ENCODE results near the gene STON2.
A peak's percentile ranks its signal among the peaks of the same experiment; 100 is the strongest.

STON2 gene

GRCh38 chr14:81331229-81332021, 68.7 kb downstream of the STON2 start:
- peak; percentile 82 for DNase-seq

GRCh38 chr14:81330619-81331122, 69.5 kb downstream of the STON2 start:
- no peak for DNase-seq

- DNase-seq: no peak
Measured at GRCh38 chr14:81329640-81330381, 70.3 kb downstream of the STON2 start.

GRCh38 chr14:81326451-81326850, 73.7 kb downstream of the STON2 start:
- no peak for DNase-seq

- peak; percentile 74 for DNase-seq
Measured at GRCh38 chr14:81324011-81324410, 76.1 kb downstream of the STON2 start.

- no peak for DNase-seq
Measured at GRCh38 chr14:81323093-81323492, 77.0 kb downstream of the STON2 start.

GRCh38 chr14:81319946-81320345, 80.2 kb downstream of the STON2 start:
- no peak for DNase-seq

GRCh38 chr14:81319314-81319713, 80.8 kb downstream of the STON2 start:
- DNase-seq: no peak

- peak; percentile 76 for DNase-seq
Measured at GRCh38 chr14:81315341-81315740, 84.8 kb downstream of the STON2 start.

GRCh38 chr14:81314443-81315175, 85.5 kb downstream of the STON2 start:
- DNase-seq: peak; percentile 56

- no peak for DNase-seq
Measured at GRCh38 chr14:81313775-81314429, 86.2 kb downstream of the STON2 start.

GRCh38 chr14:81313200-81313599, 86.9 kb downstream of the STON2 start:
- DNase-seq: no peak

- no peak for DNase-seq
Measured at GRCh38 chr14:81312289-81312876, 87.7 kb downstream of the STON2 start.

GRCh38 chr14:81311778-81312177, 88.3 kb downstream of the STON2 start:
- peak; percentile 46 for DNase-seq

GRCh38 chr14:81311141-81311540, 89.0 kb downstream of the STON2 start:
- DNase-seq: peak; percentile 55

GRCh38 chr14:81310606-81311005, 89.5 kb downstream of the STON2 start:
- no peak for DNase-seq

- DNase-seq: no peak
Measured at GRCh38 chr14:81309511-81309910, 90.6 kb downstream of the STON2 start.

- no peak for DNase-seq
Measured at GRCh38 chr14:81305743-81306142, 94.4 kb downstream of the STON2 start.

- DNase-seq: no peak
Measured at GRCh38 chr14:81305065-81305464, 95.1 kb downstream of the STON2 start.

- no peak for DNase-seq
Measured at GRCh38 chr14:81303258-81303935, 96.7 kb downstream of the STON2 start.

GRCh38 chr14:81302638-81303037, 97.5 kb downstream of the STON2 start:
- DNase-seq: no peak

GRCh38 chr14:81301813-81302212, 98.3 kb downstream of the STON2 start:
- DNase-seq: no peak
